Measurements from ENCODE around the gene MOGAT2. TPM values are rescaled to one million over a fixed set of nuclear protein-coding genes. Genes with fewer than 3 reads are reported as not detected.

The MOGAT2 gene
- total RNA-seq, 4 donors from 2014 or later: 3.5 to 12.4 (median 4.9) TPM

DNA sequence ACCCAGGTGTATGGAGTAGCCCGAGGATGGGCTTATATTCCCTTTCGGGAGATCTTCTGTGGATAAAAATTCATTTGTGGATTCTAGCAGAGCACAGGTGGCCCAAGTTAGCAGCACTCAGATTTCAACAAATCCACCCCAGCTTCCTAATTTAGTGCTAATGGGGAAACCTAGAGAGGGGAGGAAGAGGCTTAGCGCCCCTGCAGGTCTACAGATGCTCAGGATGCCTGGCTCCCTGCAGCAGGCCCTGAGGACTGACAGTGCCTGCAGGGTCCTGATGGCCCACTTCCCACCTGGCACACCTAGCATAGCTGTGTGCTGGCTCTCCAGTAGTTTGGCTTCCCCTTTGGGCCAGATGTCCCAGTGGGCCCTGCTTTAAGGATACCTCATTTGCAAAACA, 57.4 kb downstream of the MOGAT2 start:
- Histone ChIP-seq H3K36me3 (no peaks in the 10 kb centered on the region), H3K4me3 (no peak overlapping the region), H3K27me3 (no peaks in the 10 kb centered on the region), H3K27ac (no peak overlapping the region), H3K9me3 (no peaks in the 10 kb centered on the region), H3K4me1 (peaks cover 4% of the 10 kb centered on the region)
- no peak for DNase-seq (ENCODE audit: low spot score in 2 of 2)
- no peak for TF ChIP-seq EP300 (IDR thresholded peaks at IDR 0.05)
- TF ChIP-seq POLR2A (IDR thresholded peaks at IDR 0.05): no peak
- TF ChIP-seq, protein P1, sequence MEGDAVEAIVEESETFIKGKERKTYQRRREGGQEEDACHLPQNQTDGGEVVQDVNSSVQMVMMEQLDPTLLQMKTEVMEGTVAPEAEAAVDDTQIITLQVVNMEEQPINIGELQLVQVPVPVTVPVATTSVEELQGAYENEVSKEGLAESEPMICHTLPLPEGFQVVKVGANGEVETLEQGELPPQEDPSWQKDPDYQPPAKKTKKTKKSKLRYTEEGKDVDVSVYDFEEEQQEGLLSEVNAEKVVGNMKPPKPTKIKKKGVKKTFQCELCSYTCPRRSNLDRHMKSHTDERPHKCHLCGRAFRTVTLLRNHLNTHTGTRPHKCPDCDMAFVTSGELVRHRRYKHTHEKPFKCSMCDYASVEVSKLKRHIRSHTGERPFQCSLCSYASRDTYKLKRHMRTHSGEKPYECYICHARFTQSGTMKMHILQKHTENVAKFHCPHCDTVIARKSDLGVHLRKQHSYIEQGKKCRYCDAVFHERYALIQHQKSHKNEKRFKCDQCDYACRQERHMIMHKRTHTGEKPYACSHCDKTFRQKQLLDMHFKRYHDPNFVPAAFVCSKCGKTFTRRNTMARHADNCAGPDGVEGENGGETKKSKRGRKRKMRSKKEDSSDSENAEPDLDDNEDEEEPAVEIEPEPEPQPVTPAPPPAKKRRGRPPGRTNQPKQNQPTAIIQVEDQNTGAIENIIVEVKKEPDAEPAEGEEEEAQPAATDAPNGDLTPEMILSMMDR (IDR thresholded peaks at IDR 0.05): no peak
- TF ChIP-seq POLR2AphosphoS5 (IDR thresholded peaks at IDR 0.05): no peak
- 100% methylated on average over 2 of the region's 3 CpGs for WGBS

DNA sequence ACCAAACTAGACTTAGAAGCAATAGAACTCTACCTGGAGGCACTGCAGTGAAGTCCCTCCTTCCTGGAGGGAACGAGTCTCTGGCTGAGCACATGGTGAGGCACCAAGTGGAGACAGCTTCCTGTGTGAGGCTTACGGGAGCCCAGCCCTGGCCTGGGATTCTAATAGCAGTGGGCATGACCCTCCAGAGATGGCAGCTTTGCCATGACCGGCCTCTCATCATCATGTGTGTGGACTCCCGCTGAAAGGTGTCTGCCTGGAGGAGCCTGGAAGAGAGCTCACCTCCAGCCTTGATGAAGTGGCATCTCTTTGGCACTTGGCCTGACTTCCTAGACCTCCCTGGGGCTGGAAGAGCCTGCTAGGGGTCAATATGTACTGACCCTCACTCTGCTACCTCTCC, 58.9 kb downstream of the MOGAT2 start:
- Histone ChIP-seq H3K27ac (no peak overlapping the region), H3K36me3 (no peaks in the 10 kb centered on the region), H3K27me3 (no peaks in the 10 kb centered on the region), H3K4me3 (no peak overlapping the region), H3K4me1 (peaks cover 4% of the 10 kb centered on the region), H3K9me3 (no peaks in the 10 kb centered on the region)
- no peak for DNase-seq (ENCODE audit: low spot score in 2 of 2)
- TF ChIP-seq POLR2A (IDR thresholded peaks at IDR 0.05) (no peak), EP300 (IDR thresholded peaks at IDR 0.05) (no peak), POLR2AphosphoS5 (IDR thresholded peaks at IDR 0.05) (no peak)
- TF ChIP-seq, protein P1 (IDR thresholded peaks at IDR 0.05): no peak
- WGBS: 76% methylated on average over 4 of the region's 4 CpGs

DNA sequence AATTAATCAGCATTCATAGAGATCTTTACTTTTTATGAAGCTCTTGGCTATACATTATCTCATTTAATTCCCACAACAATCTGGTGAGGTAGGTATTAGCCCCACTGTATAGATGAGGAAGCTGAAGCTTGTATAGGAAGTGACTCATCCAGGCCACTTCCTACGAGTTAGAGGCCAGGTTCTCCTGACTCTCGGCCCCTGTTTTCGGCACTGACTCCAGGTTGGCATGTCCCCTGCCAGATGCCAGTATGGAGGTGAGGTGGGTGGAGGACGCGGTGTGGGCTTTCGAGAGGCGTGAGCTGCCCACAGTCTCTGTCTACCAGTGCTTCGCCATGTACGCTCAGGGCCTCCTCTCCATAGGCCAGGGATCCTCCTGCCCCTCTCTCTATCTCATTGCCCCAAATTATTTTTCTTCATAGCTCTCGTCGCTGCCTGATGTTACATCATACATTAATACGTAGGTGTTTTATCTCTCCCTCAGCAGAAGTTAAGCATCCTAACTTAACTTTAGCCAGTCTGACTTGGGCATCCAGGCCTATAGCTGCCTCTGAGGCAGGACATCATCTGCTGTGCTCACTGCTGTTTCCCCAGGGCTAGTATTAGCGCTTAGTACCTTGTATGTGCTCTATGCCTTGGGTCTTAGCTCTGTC, 59.9 kb downstream of the MOGAT2 start:
- no peak overlapping the region for H3K27ac ChIP-seq
- no peaks in the 10 kb centered on the region for H3K4me1 ChIP-seq
- H3K27me3 ChIP-seq: no peaks in the 10 kb centered on the region
- TF ChIP-seq POLR2A (IDR thresholded peaks at IDR 0.05) (no peak), EP300 (IDR thresholded peaks at IDR 0.05) (no peak), POLR2AphosphoS5 (IDR thresholded peaks at IDR 0.05) (no peak)
- TF ChIP-seq, protein P1 (IDR thresholded peaks at IDR 0.05): no peak
- no peak overlapping the region for H3K4me3 ChIP-seq
- DNase-seq (ENCODE audit: low spot score in 2 of 2): no peak
- H3K36me3 ChIP-seq: no peaks in the 10 kb centered on the region
- H3K9me3 ChIP-seq: no peaks in the 10 kb centered on the region
- 93% methylated on average over 13 of the region's 13 CpGs for WGBS

DNA sequence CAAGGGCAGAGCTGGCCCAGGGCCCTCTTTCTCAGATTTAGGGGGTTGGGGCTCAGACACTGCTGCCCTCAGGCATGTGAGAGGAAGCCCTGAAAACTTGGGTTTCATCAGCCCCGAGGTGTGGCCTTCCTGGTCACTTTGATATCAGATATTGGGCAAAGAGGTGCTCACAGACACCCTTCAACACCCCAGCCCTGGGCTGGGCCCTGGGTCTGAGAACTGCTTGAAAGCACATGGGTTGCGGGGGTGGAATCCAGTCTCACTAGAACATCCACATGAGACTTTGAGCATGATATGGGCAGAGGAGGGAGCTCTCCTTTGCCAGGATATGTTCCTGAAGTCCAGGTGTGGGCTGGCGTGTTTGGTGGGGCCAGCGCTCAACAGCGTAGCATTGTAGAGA, 61.3 kb downstream of the MOGAT2 start:
- TF ChIP-seq POLR2A (IDR thresholded peaks at IDR 0.05) (no peak), EP300 (IDR thresholded peaks at IDR 0.05) (no peak), POLR2AphosphoS5 (IDR thresholded peaks at IDR 0.05) (no peak)
- TF ChIP-seq, protein P1 (IDR thresholded peaks at IDR 0.05): no peak
- 93% methylated on average over 5 of the region's 5 CpGs for WGBS

DNA sequence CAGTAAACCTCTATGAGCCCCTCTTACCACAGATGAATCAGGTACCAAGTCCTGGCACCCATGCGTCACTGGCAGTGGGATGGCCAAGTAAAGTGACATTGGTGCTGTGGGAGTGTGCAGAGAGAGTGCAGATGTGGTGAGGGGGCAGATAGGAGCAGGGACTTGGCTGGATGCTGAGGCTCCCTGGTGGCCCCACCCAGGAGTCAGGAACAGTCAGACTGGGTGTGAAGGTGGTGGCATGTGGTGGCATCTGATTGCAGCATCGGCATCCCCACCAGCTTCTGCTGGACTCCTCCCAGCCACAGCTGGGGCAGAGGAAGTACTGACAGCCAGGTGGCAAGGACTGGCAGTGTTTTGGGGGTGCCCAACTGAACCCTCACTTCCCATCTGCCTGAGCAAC, 62.3 kb downstream of the MOGAT2 start:
- no peak for DNase-seq (ENCODE audit: low spot score in 2 of 2)
- TF ChIP-seq POLR2A (IDR thresholded peaks at IDR 0.05) (no peak), POLR2AphosphoS5 (IDR thresholded peaks at IDR 0.05) (no peak), EP300 (IDR thresholded peaks at IDR 0.05) (no peak)
- TF ChIP-seq, protein P1 (IDR thresholded peaks at IDR 0.05): no peak
- Histone ChIP-seq H3K9me3 (no peaks in the 10 kb centered on the region), H3K27ac (no peak overlapping the region), H3K27me3 (no peaks in the 10 kb centered on the region), H3K36me3 (no peaks in the 10 kb centered on the region), H3K4me3 (no peak overlapping the region), H3K4me1 (no peaks in the 10 kb centered on the region)
- WGBS: 75% methylated on average over 1 of the region's 2 CpGs

More for the DNA sequence above, 61.3 kb downstream of the MOGAT2 start:
- H3K4me3 ChIP-seq: no peak overlapping the region
- no peaks in the 10 kb centered on the region for H3K9me3 ChIP-seq
- no peaks in the 10 kb centered on the region for H3K27me3 ChIP-seq
- H3K27ac ChIP-seq: no peak overlapping the region
- no peak for DNase-seq (ENCODE audit: low spot score in 2 of 2)
- H3K36me3 ChIP-seq: no peaks in the 10 kb centered on the region
- no peaks in the 10 kb centered on the region for H3K4me1 ChIP-seq

All from suprapubic skin (tissue), 4 donors.